A549 (cell line): ENCODE data around the gene PRKN. TPM values are rescaled to one million over a fixed set of nuclear protein-coding genes. Genes with fewer than 3 reads are reported as not detected.

Experiments used
- ATAC-seq, 2 experiments: fragments of 200-7000 bp in 1 of 2; fragments of >200 bp in 1 of 2; cut with Nextera tagmentation in 1 of 2; cut with Tn5 transposase in 1 of 2; 3 replicates each; pipeline versions ENCODE4 v1.8.0 to v1.9.1; 2018 to 2020; ENCODE audit warnings: mild to moderate bottlenecking in 1 of 2, moderate library complexity in 1 of 2
- CTCF ChIA-PET: fragments of 300-600 bp; sonication (Branson Sonifier 250); formaldehyde crosslinking; extraction: SDS; loops from one replicate; lab custom pipeline; 2021; ENCODE audit warnings: antibody characterized with exemption, inconsistent platforms; lab: Yijun Ruan, JAX
- POLR2A ChIA-PET: fragments of 350-600 bp; formaldehyde crosslinking; extraction: SDS; loops from one replicate; lab custom pipeline; 2021; ENCODE audit warnings: antibody characterized with exemption, inconsistent platforms; lab: Yijun Ruan, JAX
- DNase-seq, 2 experiments: peaks; one replicate each; pipeline versions ENCODE4 v3.0.0 to v3.0.0-alpha.2; 2011 to 2016; ENCODE audit warnings: low read depth in 1 of 2, low spot score in 1 of 2
- FAIRE-seq: peaks from 2 replicates; lab custom pipeline; 2011; peaks lifted over from hg19 to GRCh38; lab: Jason Lieb, UNC
- H3K27ac ChIP-seq, 2 experiments: fragments of >200 bp; sonication (Bioruptor Twin); formaldehyde crosslinking; 3 replicates each; pipeline ENCODE4 v1.5.1; 2016 to 2017
- H3K4me1 ChIP-seq: fragments of >200 bp; sonication (Bioruptor Twin); formaldehyde crosslinking; 3 replicates; pipeline ENCODE4 v1.6.1; 2016
- H3K4me2 ChIP-seq: fragments of >200 bp; sonication (Bioruptor Twin); formaldehyde crosslinking; 3 replicates; pipeline ENCODE4 v1.6.1; 2016
- H3K4me3 ChIP-seq: fragments of >200 bp; sonication (Bioruptor Twin); formaldehyde crosslinking; 3 replicates; pipeline ENCODE4 v1.5.1; 2016
- H3K9me3 ChIP-seq: fragments of >200 bp; sonication (Bioruptor Twin); formaldehyde crosslinking; 3 replicates; pipeline ENCODE4 v1.6.1; 2016
- BCL3 ChIP-seq: fragments of >200 bp; sonication (Bioruptor Twin); formaldehyde crosslinking; IDR thresholded peaks from 3 replicates; pipeline ENCODE4 v1.6.1; 2016
- CBX2 ChIP-seq: fragments of 200-600 bp; sonication (generic); IDR thresholded peaks from 2 replicates; pipeline ENCODE4 v1.6.1; 2016; ENCODE audit warnings: low read depth, mild to moderate bottlenecking, borderline replicate concordance
- CHD4 ChIP-seq: fragments of 200-600 bp; sonication (generic); IDR thresholded peaks from 2 replicates; pipeline ENCODE4 v1.6.1; 2016; ENCODE audit warnings: antibody characterized with exemption, mild to moderate bottlenecking, borderline replicate concordance
- CTCF ChIP-seq: fragments of >200 bp; sonication (Bioruptor Twin); formaldehyde crosslinking; IDR thresholded peaks from 3 replicates; pipeline ENCODE4 v1.5.1; 2016
- EHMT2 ChIP-seq: fragments of 200-600 bp; sonication (generic); IDR thresholded peaks from 2 replicates; pipeline ENCODE4 v1.6.1; 2016; ENCODE audit warnings: antibody characterized with exemption, low read depth, mild to moderate bottlenecking, moderate library complexity
- ESRRA ChIP-seq: fragments of 150-350 bp; IDR thresholded peaks from 2 replicates; pipeline ENCODE4 v1.6.1; 2014; ENCODE audit warnings: mild to moderate bottlenecking, low read length, borderline replicate concordance
- FOSB ChIP-seq: fragments of 250-450 bp; sonication (Bioruptor Pico); IDR thresholded peaks from 2 replicates; pipeline ENCODE4 v1.5.0; 2020; ENCODE audit warnings: mild to moderate bottlenecking, moderate library complexity
- FOSL2 ChIP-seq, 2 experiments: fragments of 450-650 bp in 1 of 2; fragments of >200 bp in 1 of 2; sonication (Bioruptor Twin) in 1 of 2; formaldehyde crosslinking; IDR thresholded peaks; 2 replicates each; pipeline versions ENCODE4 v1.5.0 to v1.6.1; 2016 to 2020; ENCODE audit warnings: mild to moderate bottlenecking in 1 of 2, moderate library complexity in 1 of 2
- FOXS1 ChIP-seq: fragments of 250-450 bp; sonication (Bioruptor Pico); IDR thresholded peaks from 2 replicates; pipeline ENCODE4 v1.5.0; 2020; ENCODE audit warnings: mild to moderate bottlenecking, moderate library complexity
- HDAC2 ChIP-seq: fragments of 200-600 bp; sonication (generic); IDR thresholded peaks from 2 replicates; pipeline ENCODE4 v1.6.1; 2016
- HEYL ChIP-seq: fragments of 250-450 bp; sonication (Bioruptor Pico); IDR thresholded peaks from 2 replicates; pipeline ENCODE4 v1.8.0; 2021; ENCODE audit warnings: mild to moderate bottlenecking, moderate library complexity
- HOXA7 ChIP-seq: fragments of 250-450 bp; sonication (Bioruptor Pico); IDR thresholded peaks from 2 replicates; pipeline ENCODE4 v1.5.0; 2020; ENCODE audit warnings: mild to moderate bottlenecking, moderate library complexity
- HOXB13 ChIP-seq: fragments of 250-450 bp; sonication (Bioruptor Pico); IDR thresholded peaks from 2 replicates; pipeline ENCODE4 v1.5.0; 2020; ENCODE audit warnings: low read depth, mild to moderate bottlenecking, moderate library complexity
- KDM1A ChIP-seq: fragments of 200-600 bp; sonication (generic); IDR thresholded peaks from 2 replicates; pipeline ENCODE4 v1.6.1; 2016; ENCODE audit warnings: low read depth, mild to moderate bottlenecking
- KDM5A ChIP-seq: fragments of 200-600 bp; sonication (generic); IDR thresholded peaks from 2 replicates; pipeline ENCODE4 v1.6.1; 2016; ENCODE audit warnings: antibody characterized with exemption, mild to moderate bottlenecking
- MYC ChIP-seq: IDR thresholded peaks from 2 replicates; pipeline ENCODE4 v1.6.1; 2012; ENCODE audit warnings: mild to moderate bottlenecking, inconsistent platforms, low read length, improper control_type of control experiment, borderline replicate concordance
- PBX3 ChIP-seq: IDR thresholded peaks from 2 replicates; pipeline ENCODE4 v1.6.1; 2012
- PHF8 ChIP-seq: fragments of 200-600 bp; sonication (generic); IDR thresholded peaks from 2 replicates; pipeline ENCODE4 v1.6.1; 2016; ENCODE audit warnings: low read depth, mild to moderate bottlenecking, antibody characterized with exemption, moderate library complexity, borderline replicate concordance
- POLR2A ChIP-seq: IDR thresholded peaks from 2 replicates; pipeline ENCODE4 v1.6.1; 2012; ENCODE audit warnings: mild to moderate bottlenecking, low read length
- RARB ChIP-seq: fragments of 250-450 bp; sonication (Bioruptor Pico); IDR thresholded peaks from 2 replicates; pipeline ENCODE4 v1.8.0; 2021; ENCODE audit warnings: mild to moderate bottlenecking, moderate library complexity
- RCOR1 ChIP-seq: fragments of 150-350 bp; IDR thresholded peaks from 2 replicates; pipeline ENCODE4 v1.6.1; 2014; ENCODE audit warnings: antibody characterized with exemption, low read length, low read depth
- TFCP2L1 ChIP-seq: fragments of 250-450 bp; sonication (Bioruptor Pico); IDR thresholded peaks from 2 replicates; pipeline ENCODE4 v1.5.0; 2021; ENCODE audit warnings: mild to moderate bottlenecking
- TP53 ChIP-seq: fragments of 250-450 bp; sonication (Bioruptor Pico); IDR thresholded peaks from 2 replicates; pipeline ENCODE4 v1.5.0; 2021; ENCODE audit warnings: mild to moderate bottlenecking, moderate library complexity
- ZC3H11A ChIP-seq: fragments of 450-650 bp; IDR thresholded peaks from 2 replicates; pipeline ENCODE4 v1.6.1; 2014; ENCODE audit warnings: antibody characterized with exemption, mild to moderate bottlenecking
- ZSCAN20 ChIP-seq: fragments of 250-450 bp; sonication (Bioruptor Pico); IDR thresholded peaks from 2 replicates; pipeline ENCODE4 v1.8.0; 2022; ENCODE audit warnings: mild to moderate bottlenecking, moderate library complexity
- WGBS: methylation state at CpG from one replicate; pipeline ENCODE4 v1.1.6; 2017; ENCODE audit errors: missing lambda C conversion rate; 5-methylcytosine and 5-hydroxymethylcytosine counted together
- polyA plus RNA-seq, 4 experiments: library from polyadenylated mRNA; depleted of rRNA in 3 of 4; stranded (reverse); fragments of >200 nt; fragmentation: RNase III in 1 of 4; extraction: RNeasy Plus Mini Kit Qiagen cat#74134 plus additional on column Dnase treatment in 1 of 4; gene quantifications; 2 replicates in 3 of 4; 3 replicates in 1 of 4; pipeline ENCODE4 v1.2.3, GENCODE V29; 2011 to 2017

The PRKN gene
- polyA plus RNA-seq, 2 of the 4 experiments (the other 2 are of a cell fraction), result 0.36 to 0.39 TPM

GRCh38 chr6:161349886-161350285 is 1377.7 kb downstream of the PRKN start:
- 94% methylated on average over 19 of the region's 19 CpGs for WGBS
- no peak for FAIRE-seq
- TF ChIP-seq PBX3 (no peak), FOSB (CRISPR knock-in tag) (no peak), BCL3 (no peak), TFCP2L1 (no peak), ZC3H11A (no peak), HOXA7 (CRISPR knock-in tag) (no peak)
- Histone ChIP-seq H3K4me3 (no peak overlapping the region), H3K4me2 (no peak overlapping the region), H3K9me3 (no peaks in the 10 kb centered on the region), H3K27ac (no peak overlapping the region), H3K4me1 (no peaks in the 10 kb centered on the region)
- ChIA-PET CTCF (no interaction called here), POLR2A (no interaction called here)
- ATAC-seq, result no peak
- DNase-seq, result no peak

GRCh38 chr6:161348628-161348994 is 1379.0 kb downstream of the PRKN start:
- 89% methylated on average over 5 of the region's 5 CpGs for WGBS
- Histone ChIP-seq H3K27ac (no peak overlapping the region), H3K4me3 (no peak overlapping the region), H3K9me3 (no peaks in the 10 kb centered on the region), H3K4me1 (no peaks in the 10 kb centered on the region), H3K4me2 (no peak overlapping the region)
- DNase-seq (no peak), ATAC-seq (no peak), FAIRE-seq (no peak)
- TF ChIP-seq PHF8, result no peak
- no peak for TF ChIP-seq KDM1A
- no peak for TF ChIP-seq POLR2A
- no peak for TF ChIP-seq RCOR1
- TF ChIP-seq CBX2, result no peak
- no peak for TF ChIP-seq HDAC2
- no peak for TF ChIP-seq ESRRA
- no peak for TF ChIP-seq RARB
- no peak for TF ChIP-seq KDM5A
- no peak for TF ChIP-seq HOXB13 (CRISPR knock-in tag)
- TF ChIP-seq CTCF, result no peak
- no peak for TF ChIP-seq ZSCAN20 (CRISPR knock-in tag)
- TF ChIP-seq HEYL (CRISPR knock-in tag), result no peak
- no peak for TF ChIP-seq EHMT2
- TF ChIP-seq CHD4, result no peak
- no peak for TF ChIP-seq MYC
- TF ChIP-seq FOSL2 (IDR thresholded peaks at IDR 0.05), result no peak
- no peak for TF ChIP-seq FOSL2 (CRISPR knock-in tag; IDR thresholded peaks at IDR 0.05)
- TF ChIP-seq TP53, result no peak
- TF ChIP-seq FOXS1 (CRISPR knock-in tag), result no peak
- ChIA-PET POLR2A (no interaction called here), CTCF (no interaction called here)
